Hair follicular keratinocyte (primary cell): ENCODE results near the gene SLC18A3. TPM values are rescaled to one million over a fixed set of nuclear protein-coding genes. Genes with fewer than 3 reads are reported as not detected.

Source experiments
- total RNA-seq: library from RNA; depleted of rRNA; stranded (reverse); fragments of >200 nt; gene quantifications from 2 replicates; pipeline ENCODE4 v1.2.3, GENCODE V29; 2015

Gene SLC18A3
- total RNA-seq: not detected in 2 replicates

GRCh38 chr10:49610114-49610457, at the start of gene SLC18A3:
Gene SLC18A3, plus strand, starts transcription at chr10:49610310. Its CDS starts 431 bp downstream, at chr10:49610741.

DNA sequence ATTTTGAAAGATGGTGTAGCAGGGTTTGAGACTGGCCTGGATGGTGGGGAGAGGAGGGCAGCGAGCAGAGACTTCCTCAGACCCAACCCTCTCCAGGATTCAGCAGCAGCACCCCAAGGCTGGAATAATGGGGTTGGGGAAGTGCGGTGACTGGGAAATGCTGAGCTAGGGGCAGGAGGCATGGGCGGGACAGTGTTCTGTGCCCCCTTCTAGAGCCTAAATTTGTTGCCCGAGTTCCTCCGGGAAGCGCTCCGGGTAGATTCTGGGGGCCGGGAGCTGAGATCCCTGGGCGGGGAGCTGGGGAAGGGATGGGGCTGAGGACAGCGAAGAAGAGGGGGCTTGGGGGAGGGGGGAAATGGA, 3.8 kb downstream of the SLC18A3 start, which contains the start of gene CHAT:
TSS of gene CHAT (plus strand) at position 156 of the 360 bp plus-strand sequence. CDS start at position 309, 153 bp downstream.

Other genes with a start within 250 kb of the SLC18A3 start
- gene DRGX, start 214.2 kb upstream of the SLC18A3 start, total RNA-seq: not detected in 2 replicates
- 18.3 and 21.7 TPM in 2 replicates for gene ERCC6, start 71.2 kb upstream of the SLC18A3 start, total RNA-seq
- gene CHAT, start 3.7 kb downstream of the SLC18A3 start, total RNA-seq: not detected in 2 replicates
- gene C10orf53, start 69.3 kb downstream of the SLC18A3 start, total RNA-seq: not detected in 2 replicates
- gene OGDHL, start 152.0 kb downstream of the SLC18A3 start, total RNA-seq: 0.84 and 1.2 TPM in 2 replicates